HG03521 (cell line): Measurements from ENCODE around the gene PROM1.

ENCODE experiments used
- ATAC-seq: cut with Tn5 transposase; IDR thresholded peaks from one replicate; pipeline ENCODE4 v1.9.1; 2021; ENCODE audit warnings: mild to moderate bottlenecking, moderate library complexity; ENCODE audit not compliant: unreplicated experiment

The PROM1 gene

GRCh38 chr4:15992167-15992485 lies 91.7 kb downstream of the PROM1 start:
- no peak for ATAC-seq

GRCh38 chr4:15990570-15991285 lies 93.1 kb downstream of the PROM1 start:
- ATAC-seq: no peak

- no peak for ATAC-seq
Measured at GRCh38 chr4:15989424-15989823, 94.4 kb downstream of the PROM1 start.

- ATAC-seq: no peak
Measured at GRCh38 chr4:15988222-15988621, 95.6 kb downstream of the PROM1 start.

DNA sequence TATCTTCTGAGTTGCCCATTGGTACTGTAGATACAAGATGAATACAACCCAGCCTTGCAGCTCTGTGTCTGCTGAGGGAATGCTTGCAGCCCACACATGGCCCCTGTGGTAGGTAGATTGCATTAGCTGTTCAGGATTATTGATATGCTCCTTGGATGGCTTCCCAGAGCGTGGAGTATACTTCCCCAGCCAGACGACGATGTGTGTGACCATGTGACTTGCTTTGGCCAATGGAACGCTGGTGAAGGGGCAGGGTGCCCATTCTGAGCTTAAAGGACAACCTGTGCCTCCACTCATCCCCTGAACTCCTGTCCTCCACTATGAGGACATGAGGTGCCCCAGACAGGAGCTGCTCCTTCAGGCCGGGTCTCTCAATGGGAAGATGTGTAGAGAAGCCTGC lies 96.9 kb downstream of the PROM1 start:
- ATAC-seq: no peak

- ATAC-seq: no peak
Measured at GRCh38 chr4:15983610-15984009, 100.2 kb downstream of the PROM1 start.

DNA sequence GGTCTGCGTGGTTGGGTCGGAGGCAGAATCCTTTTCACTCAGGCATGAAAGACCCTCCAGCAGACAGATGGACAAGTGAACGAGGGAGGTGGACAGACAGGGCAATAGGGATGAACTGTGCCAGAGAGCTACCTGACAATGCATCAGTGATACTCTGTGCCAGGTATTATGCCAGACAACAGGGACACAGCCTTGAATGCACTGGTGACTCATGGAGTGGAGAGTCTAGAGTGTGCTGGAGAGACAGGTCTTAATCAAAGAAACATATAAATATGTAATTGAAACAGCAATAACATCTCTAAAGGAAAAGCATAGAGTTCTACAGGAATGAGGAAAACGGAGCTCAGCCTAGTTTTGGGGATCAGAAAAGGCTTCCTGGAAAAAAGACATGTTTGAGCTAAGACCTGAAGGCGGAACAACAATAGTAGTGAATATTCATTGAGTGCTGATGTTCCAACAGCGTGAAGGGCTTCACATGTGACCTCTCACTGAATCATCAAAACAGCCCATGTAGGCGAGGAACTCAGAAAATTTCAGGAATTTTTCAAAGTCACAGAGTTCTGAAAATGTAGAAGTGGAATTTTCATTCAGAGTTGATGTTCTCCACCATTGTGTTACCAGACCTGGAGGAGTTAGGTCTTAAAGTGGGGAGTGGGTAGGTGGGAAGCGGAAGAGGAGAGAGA lies 100.8 kb downstream of the PROM1 start:
- ATAC-seq: no peak

GRCh38 chr4:15976456-15977447 lies 107.1 kb downstream of the PROM1 start:
- no peak for ATAC-seq

- ATAC-seq: no peak
Measured at GRCh38 chr4:15971068-15971801, 112.6 kb downstream of the PROM1 start.

- ATAC-seq: no peak
Measured at GRCh38 chr4:15968551-15969300, 115.1 kb downstream of the PROM1 start.

GRCh38 chr4:15965325-15965724 lies 118.5 kb downstream of the PROM1 start:
- no peak for ATAC-seq

DNA sequence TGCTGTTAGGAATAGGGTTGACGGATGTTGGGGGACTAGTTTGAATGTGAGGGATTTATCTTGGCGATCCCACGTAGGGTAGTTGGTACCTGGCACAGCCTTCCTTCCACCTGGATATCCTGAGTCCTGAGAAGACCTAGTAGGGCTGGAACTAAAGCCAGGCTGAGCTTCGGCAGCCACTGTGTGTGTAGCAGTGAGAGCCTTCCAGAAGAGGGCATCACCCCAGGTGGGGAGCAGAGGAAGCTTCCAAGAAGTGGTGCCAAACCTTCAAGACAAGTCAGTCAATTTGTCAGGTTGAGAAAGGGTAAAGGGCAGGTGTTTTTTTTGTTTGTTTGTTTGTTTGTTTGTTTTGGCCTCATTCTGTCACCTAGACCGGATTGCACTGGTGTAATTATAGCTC lies 119.7 kb downstream of the PROM1 start:
- ATAC-seq: no peak

GRCh38 chr4:15963576-15963975 lies 120.2 kb downstream of the PROM1 start:
- peak; percentile 80 for ATAC-seq

- ATAC-seq: peak; percentile 15
Measured at GRCh38 chr4:15963001-15963451, 120.8 kb downstream of the PROM1 start, which contains the start of gene FGFBP2. Gene FGFBP2 (minus strand): TSS chr4:15963175. CDS start chr4:15963129, 46 bp downstream.

DNA sequence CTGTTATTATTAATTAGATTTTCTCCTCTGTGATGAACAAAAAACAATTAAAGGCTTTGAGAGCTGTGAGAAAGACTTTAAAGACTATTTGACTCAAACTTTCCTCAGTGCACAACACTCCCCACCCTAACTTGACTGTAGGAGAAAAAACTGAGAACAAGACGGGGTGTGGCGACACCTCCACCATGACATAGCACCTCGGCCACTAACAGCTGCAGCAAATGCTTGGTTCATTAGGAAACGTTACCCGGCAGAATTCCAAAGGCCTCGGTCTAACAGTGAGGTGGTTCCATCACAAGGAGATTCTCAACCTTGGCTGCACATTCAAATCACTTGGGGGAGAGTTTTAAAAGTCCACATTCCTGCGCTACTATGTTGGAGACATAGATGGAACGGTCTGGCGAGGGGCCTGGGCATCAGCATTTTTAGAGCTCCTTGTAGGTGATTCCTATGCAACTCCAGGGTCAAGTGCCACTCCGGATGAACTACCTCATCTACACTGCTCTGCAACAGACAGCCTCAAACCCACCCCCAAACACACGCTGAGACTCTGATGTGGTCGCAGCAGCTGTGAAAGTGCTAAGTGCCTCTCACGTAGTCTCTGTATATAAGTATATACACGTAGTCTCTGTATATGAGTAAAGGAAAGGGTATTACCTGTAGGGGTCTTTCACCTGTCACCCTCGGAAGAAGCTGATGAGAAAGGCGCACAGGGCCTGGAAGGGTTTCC lies 121.9 kb downstream of the PROM1 start:
- no peak for ATAC-seq

DNA sequence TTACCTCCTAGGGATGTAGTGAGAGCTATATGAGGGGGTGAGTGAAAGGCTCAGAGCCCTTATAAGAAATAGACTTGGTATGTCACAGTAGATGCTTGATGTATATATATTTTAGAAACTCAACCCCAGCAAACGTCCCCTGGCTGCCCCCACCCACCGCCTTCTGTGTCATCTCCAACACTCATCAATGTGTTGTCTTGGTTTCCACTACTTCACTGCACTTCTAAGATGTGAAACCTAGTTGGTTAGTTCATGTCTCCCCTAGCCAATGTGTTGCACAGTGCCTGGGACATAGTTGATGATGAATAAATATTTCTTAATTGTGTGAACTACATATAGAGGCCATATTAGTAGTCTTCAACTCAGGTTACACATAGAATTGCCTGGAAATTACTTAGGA lies 125.3 kb downstream of the PROM1 start:
- no peak for ATAC-seq

DNA sequence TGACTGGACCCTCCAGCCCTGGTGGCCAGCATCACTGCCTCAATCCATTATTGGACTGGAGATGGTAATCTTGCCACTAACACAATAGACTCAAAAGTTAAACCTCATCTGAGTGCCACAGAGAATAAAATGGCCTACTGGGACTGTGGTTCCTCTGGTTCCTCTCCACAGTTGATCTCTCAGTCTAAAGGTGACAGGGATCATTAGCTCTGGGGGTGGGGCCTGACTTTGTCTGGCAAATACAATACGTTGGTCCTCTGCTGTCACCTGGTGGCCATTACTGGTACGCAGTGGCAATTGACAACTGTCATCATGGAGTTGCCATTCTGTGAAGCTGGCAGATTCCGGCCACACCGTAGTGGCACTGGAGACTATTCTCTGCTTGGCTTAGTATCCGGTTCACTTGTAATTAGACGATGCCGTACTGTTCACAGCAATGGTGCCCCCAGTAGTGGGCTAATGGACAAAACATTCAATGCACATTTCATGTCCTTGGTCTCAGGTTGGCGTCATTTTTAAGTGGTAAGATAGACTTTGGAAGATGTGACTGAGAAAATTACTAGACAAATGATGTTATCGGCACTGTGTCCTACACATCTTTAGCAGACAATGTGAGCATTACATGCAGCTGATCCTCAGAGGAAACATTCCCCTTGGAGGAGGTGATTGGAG lies 127.5 kb downstream of the PROM1 start:
- ATAC-seq: peak; percentile 90

DNA sequence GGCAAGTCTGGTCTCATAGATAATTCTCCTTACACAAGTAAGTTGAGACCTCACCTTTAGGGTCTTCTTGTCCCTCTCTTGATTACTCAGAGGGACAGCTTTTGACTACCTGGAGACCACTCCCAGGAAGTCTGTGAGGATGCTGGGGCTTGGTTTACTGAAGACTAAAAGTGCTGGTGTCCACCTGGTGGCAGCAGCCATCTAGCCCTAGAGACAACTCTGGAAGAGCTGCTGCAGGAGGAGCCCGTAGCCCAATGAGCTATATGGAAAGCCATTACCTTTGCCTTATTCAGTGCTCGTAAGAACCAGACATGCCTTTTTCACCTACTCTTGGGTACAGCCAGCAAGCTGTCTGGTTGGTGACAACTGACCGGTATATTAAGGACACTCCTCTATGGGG lies 128.2 kb downstream of the PROM1 start:
- no peak for ATAC-seq

DNA sequence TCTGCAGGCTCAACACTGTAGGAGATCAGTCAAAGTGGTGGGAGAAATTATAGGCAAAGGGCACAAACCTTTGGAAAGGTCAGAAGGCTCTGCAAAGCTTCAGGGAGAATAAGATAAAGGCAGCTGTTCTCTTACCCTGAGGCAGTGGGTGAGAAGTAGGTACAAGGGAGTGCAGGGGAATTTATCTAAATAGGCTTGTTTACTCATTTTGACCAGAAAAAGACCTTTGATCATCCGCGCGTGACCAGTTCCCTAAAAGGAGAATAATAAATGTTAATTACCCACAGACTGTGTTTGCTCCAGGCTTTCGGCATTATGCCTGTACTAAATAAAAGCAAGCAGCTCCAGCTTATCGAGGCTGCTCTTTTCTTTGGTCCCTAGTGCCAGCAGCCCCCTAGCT lies 130.2 kb downstream of the PROM1 start:
- ATAC-seq: no peak
